Measurements from ENCODE around the gene SLC6A6.

The SLC6A6 gene

DNA sequence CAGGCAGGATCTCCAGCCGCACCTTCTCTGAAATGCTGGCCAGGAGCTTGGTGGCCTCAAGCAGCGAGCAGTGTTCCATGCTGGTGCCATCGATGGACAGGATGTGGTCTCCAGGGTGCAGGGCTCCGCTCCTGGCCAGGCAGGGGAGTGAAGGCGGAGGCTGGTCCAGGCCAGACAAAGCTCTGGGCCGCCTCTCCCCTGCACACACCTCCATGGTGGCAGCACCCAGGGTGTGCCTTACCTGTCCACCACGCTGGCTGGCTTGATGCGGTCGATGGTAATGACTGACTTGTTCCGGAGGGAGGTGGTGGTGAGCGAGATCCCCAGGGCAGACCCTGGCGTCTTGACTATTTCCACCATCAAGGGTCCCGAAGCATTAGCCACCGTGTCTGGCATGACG, 117.7 kb downstream of the SLC6A6 start:
- Histone ChIP-seq H3K9me3 (ENCODE audit: low read length) (no peaks in the 10 kb centered on the region), H3K27ac (ENCODE audit: low read depth, low read length) (no peak overlapping the region), H3K36me3 (ENCODE audit: insufficient read depth, low read length) (no peaks in the 10 kb centered on the region), H3K4me1 (ENCODE audit: insufficient read depth, low read length) (peaks cover 3% of the 10 kb centered on the region), H3K9ac (ENCODE audit: low read length) (no peak overlapping the region), H3K27me3 (ENCODE audit: control insufficient read depth in 1 of 2, insufficient read depth in 2 of 2, low read length in 2 of 2) (no peaks in the 10 kb centered on the region), H3K4me3 (ENCODE audit: low read depth in 1 of 2, low read length in 2 of 2) (no peak overlapping the region)

DNA sequence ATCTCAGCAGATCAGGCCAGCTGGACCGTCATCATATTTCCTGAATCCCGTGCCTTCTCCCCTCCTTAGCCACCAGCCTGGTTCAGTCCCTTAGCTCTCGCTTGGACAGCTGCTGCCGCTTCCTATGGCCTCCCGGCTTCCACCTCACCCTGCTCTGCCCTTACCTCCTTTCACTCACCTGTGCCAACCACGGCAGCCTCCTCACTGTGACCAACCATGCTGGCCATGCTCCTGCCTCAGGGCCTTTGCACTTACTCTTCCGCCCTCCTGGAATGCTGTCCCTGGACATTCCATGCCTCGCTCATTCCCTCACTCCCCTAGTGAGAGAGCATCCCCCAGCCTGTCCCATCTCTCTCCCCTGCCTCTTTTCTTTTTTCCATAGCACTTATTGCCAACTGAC, 118.6 kb downstream of the SLC6A6 start:
- Histone ChIP-seq H3K36me3 (ENCODE audit: insufficient read depth, low read length) (no peaks in the 10 kb centered on the region), H3K4me3 (ENCODE audit: low read depth in 1 of 2, low read length in 2 of 2) (no peak overlapping the region), H3K9me3 (ENCODE audit: low read length) (no peaks in the 10 kb centered on the region), H3K9ac (ENCODE audit: low read length) (no peak overlapping the region), H3K27ac (ENCODE audit: low read depth, low read length) (no peak overlapping the region), H3K27me3 (ENCODE audit: control insufficient read depth in 1 of 2, insufficient read depth in 2 of 2, low read length in 2 of 2) (no peaks in the 10 kb centered on the region), H3K4me1 (ENCODE audit: insufficient read depth, low read length) (peaks cover 10% of the 10 kb centered on the region)

DNA sequence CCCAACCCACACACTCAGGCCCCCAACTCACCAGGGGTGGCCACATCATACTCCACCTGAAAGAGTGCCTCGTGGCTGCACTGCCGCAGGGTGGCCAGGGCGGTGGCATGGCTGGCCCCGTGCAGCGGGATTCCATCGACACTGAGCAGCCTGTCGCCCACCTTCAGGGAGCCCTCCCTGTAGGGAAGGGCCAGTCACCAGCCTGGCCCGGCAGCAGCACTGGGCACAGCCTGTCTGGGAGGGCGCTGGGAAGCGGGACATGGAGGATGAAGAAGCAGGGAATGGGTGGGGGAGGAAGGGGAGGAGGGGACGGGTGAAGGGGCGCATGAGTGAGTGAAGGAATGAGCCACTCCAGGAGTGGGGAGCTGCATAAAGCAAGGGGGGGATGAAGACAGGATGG, 119.2 kb downstream of the SLC6A6 start:
- H3K36me3 ChIP-seq (ENCODE audit: insufficient read depth, low read length) = no peaks in the 10 kb centered on the region
- no peak overlapping the region for H3K4me3 ChIP-seq (ENCODE audit: low read depth in 1 of 2, low read length in 2 of 2)
- no peaks in the 10 kb centered on the region for H3K27me3 ChIP-seq (ENCODE audit: control insufficient read depth in 1 of 2, insufficient read depth in 2 of 2, low read length in 2 of 2)
- H3K27ac ChIP-seq (ENCODE audit: low read depth, low read length) = no peak overlapping the region
- no peaks in the 10 kb centered on the region for H3K9me3 ChIP-seq (ENCODE audit: low read length)
- no peak overlapping the region for H3K9ac ChIP-seq (ENCODE audit: low read length)
- H3K4me1 ChIP-seq (ENCODE audit: insufficient read depth, low read length) = peaks cover 16% of the 10 kb centered on the region

DNA sequence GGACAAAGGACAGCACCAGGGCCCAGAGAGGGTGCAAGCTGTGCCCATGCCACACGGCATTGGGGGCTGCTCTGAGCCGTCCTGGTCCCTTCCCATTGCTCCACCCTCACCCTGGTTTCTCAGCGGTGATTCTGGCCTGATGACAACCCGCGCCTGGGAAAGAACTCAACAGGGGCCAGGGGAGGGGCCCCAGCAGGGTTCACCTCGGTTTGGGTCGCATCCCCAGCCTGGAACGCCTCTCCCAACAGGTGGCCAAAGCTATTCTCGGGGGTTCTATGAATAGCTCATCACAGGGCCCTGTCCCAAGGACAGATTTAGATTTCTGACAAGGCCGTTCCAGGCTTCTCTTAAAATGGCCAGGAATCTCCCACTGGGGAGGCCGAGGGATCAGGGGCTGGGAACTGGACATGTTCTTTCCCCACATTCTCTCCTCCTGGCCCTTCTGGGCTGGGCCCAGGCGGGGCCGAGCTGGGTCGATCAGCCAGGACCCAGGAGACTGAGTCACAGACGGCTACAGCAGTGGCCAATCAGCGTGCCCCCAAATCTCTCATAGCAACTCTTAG, 119.8 kb downstream of the SLC6A6 start:
- peaks cover 19% of the 10 kb centered on the region for H3K4me1 ChIP-seq (ENCODE audit: insufficient read depth, low read length)
- no peak overlapping the region for H3K9ac ChIP-seq (ENCODE audit: low read length)
- no peak overlapping the region for H3K27ac ChIP-seq (ENCODE audit: low read depth, low read length)
- H3K9me3 ChIP-seq (ENCODE audit: low read length) = no peaks in the 10 kb centered on the region
- no peaks in the 10 kb centered on the region for H3K36me3 ChIP-seq (ENCODE audit: insufficient read depth, low read length)
- no peaks in the 10 kb centered on the region for H3K27me3 ChIP-seq (ENCODE audit: control insufficient read depth in 1 of 2, insufficient read depth in 2 of 2, low read length in 2 of 2)
- no peak overlapping the region for H3K4me3 ChIP-seq (ENCODE audit: low read depth in 1 of 2, low read length in 2 of 2)

DNA sequence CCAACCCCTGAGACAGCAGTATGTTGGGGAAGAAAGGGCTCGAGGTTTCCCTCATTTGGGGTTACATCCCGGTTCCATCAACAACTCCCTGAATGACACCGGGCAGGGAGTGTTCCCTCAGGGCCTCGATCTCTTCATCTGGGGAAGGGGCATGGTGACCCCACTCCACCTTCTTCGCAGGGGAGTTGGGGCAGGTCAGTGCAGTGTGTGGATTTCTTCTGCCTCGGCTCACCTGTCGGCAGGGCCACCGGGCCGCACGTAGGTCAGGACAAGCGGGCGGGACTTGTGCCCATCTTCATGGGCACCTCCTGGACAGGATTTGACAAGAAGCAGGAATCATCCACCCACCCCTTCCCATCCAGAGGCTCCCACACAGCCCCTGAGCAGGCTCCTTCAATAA, 120.4 kb downstream of the SLC6A6 start:
- H3K36me3 ChIP-seq (ENCODE audit: insufficient read depth, low read length) = no peaks in the 10 kb centered on the region
- no peak overlapping the region for H3K4me3 ChIP-seq (ENCODE audit: low read depth in 1 of 2, low read length in 2 of 2)
- H3K27me3 ChIP-seq (ENCODE audit: control insufficient read depth in 1 of 2, insufficient read depth in 2 of 2, low read length in 2 of 2) = no peaks in the 10 kb centered on the region
- H3K27ac ChIP-seq (ENCODE audit: low read depth, low read length) = no peak overlapping the region
- H3K4me1 ChIP-seq (ENCODE audit: insufficient read depth, low read length) = peaks cover 19% of the 10 kb centered on the region
- H3K9me3 ChIP-seq (ENCODE audit: low read length) = no peaks in the 10 kb centered on the region
- no peak overlapping the region for H3K9ac ChIP-seq (ENCODE audit: low read length)

DNA sequence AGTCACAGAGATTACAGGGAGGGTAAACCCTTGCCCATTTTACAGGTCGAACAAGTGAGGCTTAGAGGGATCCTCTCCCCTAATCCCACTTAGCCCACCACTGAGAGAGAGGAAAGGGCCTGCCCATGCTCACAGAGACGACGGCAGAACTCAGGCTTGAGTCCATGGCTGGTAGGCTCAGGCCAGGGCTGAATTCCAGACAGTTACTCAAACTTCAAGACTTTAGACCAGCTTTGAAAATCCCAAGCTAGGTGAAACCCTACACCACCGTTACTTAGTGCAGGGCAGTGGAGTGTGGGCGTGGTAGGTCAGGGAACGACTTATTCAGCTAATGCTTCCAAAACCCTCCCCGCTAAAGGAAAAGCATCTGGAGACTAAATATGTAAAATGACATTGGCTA, 121.4 kb downstream of the SLC6A6 start:
- Histone ChIP-seq H3K27ac (ENCODE audit: low read depth, low read length) (no peak overlapping the region), H3K9me3 (ENCODE audit: low read length) (no peaks in the 10 kb centered on the region), H3K9ac (ENCODE audit: low read length) (no peak overlapping the region), H3K4me3 (ENCODE audit: low read depth in 1 of 2, low read length in 2 of 2) (no peak overlapping the region), H3K27me3 (ENCODE audit: control insufficient read depth in 1 of 2, insufficient read depth in 2 of 2, low read length in 2 of 2) (no peaks in the 10 kb centered on the region), H3K4me1 (ENCODE audit: insufficient read depth, low read length) (peaks cover 19% of the 10 kb centered on the region), H3K36me3 (ENCODE audit: insufficient read depth, low read length) (no peaks in the 10 kb centered on the region)

DNA sequence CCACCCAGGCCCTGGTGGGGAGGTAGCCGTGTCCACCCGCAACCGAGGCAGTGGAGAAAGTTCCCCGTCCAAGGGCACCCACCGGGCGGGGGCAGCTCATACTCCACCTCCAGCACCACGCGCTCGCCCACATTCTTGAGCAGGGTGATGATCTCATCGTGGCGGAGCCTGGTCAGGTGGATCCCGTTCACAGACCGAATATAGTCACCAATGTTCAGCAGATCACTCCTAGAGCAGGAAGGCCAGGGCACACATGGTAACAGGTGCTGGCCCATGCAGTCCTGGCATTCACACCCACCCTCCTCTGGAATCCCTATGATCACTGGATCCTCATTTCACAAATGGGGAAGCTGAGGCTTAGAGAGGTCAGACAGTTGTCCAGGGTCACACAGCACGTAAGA, 121.9 kb downstream of the SLC6A6 start:
- H3K27me3 ChIP-seq (ENCODE audit: control insufficient read depth in 1 of 2, insufficient read depth in 2 of 2, low read length in 2 of 2) = no peaks in the 10 kb centered on the region
- H3K4me1 ChIP-seq (ENCODE audit: insufficient read depth, low read length) = peaks cover 19% of the 10 kb centered on the region
- H3K9me3 ChIP-seq (ENCODE audit: low read length) = no peaks in the 10 kb centered on the region
- no peak overlapping the region for H3K4me3 ChIP-seq (ENCODE audit: low read depth in 1 of 2, low read length in 2 of 2)
- no peak overlapping the region for H3K9ac ChIP-seq (ENCODE audit: low read length)
- no peaks in the 10 kb centered on the region for H3K36me3 ChIP-seq (ENCODE audit: insufficient read depth, low read length)
- no peak overlapping the region for H3K27ac ChIP-seq (ENCODE audit: low read depth, low read length)

DNA sequence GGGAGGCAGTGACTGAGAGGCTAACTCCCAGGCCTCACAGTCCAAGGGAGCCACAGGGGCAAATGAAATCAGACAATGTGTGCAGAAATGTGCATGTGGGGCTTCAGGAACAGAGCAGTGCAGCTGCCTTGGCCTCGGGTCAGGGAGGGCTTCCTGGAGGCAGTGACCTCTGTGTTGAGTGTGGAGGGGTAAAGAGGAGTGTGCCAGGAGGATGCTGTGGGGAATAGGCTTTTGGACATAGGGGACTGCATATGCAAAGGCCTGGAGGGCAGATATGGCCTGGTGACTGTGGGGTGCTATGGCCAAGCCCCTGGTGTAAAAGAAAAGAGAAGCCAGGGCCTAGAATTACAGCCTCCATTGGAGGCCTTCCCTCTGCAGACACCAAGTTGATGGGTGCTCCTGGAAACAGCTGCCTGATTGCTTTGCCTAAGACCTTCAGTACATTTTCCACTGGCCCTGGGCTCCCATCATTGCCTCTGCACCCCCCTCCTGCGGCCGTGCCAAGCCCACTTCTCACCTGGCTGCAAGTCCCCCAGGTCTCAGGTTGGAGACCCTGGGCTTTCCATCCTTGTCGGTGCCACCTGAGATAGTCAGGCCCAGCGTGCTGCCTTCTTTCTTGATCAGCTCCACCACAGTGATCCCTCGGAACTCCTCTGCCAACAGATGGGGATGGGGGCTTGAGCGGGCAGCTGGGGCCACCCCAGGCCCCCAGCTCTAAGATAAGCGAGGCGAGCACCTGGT, 122.7 kb downstream of the SLC6A6 start:
- H3K4me1 ChIP-seq (ENCODE audit: insufficient read depth, low read length) = peaks cover 19% of the 10 kb centered on the region
- no peaks in the 10 kb centered on the region for H3K27me3 ChIP-seq (ENCODE audit: control insufficient read depth in 1 of 2, insufficient read depth in 2 of 2, low read length in 2 of 2)
- peak overlapping the region; percentile 27 for H3K27ac ChIP-seq (ENCODE audit: low read depth, low read length)
- no peaks in the 10 kb centered on the region for H3K36me3 ChIP-seq (ENCODE audit: insufficient read depth, low read length)
- no peaks in the 10 kb centered on the region for H3K9me3 ChIP-seq (ENCODE audit: low read length)
- H3K9ac ChIP-seq (ENCODE audit: low read length) = no peak overlapping the region
- H3K4me3 ChIP-seq (ENCODE audit: low read depth in 1 of 2, low read length in 2 of 2) = peak overlapping the region in 1 of 2 donors; percentile 58

DNA sequence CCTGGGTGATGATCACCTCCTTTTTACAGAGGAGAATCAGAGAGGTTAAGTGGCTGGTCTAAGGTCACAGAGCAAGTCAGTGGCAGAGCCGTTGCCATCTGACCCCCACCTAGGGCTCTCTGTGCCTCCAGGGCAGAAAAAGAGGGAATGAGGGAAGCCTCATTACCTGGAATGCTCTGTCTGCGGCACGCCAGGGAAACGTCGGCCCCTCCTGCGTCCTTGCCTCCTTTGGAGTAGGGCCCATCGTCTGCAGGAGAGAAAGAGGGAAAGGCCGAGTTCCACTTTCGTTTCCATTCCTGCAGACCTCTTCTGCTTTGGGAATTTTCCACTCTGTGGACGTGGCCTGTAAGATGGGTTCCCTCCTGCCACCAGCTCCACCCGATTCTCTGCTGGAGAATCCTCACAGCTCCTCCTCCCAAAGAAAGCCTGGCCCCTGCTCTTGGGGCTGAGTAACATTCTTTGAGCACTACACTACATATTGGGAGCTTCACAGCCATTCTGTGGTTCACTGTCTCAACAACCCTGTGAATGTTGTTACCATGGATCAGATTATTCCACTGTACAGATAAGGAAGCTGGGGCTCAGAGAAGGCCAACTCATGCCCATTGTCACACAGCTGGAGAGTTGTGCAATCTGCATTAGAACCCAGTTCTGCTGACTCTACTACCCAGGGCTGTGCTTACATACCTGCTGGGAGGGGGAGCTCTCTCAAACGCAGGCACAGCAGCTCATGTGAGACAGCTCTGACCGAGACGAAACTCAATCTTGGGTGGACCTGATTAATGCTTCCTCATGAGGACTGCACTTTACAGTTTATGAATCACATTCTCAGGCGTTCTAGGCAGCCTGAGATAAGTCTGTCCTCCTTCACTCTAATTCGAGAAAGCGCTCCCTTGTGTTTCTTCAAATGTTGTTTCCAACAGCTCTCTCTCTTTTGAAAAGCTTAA, 123.6 kb downstream of the SLC6A6 start:
- Histone ChIP-seq H3K36me3 (ENCODE audit: insufficient read depth, low read length) (no peaks in the 10 kb centered on the region), H3K27ac (ENCODE audit: low read depth, low read length) (peak overlapping the region; percentile 27), H3K4me3 (ENCODE audit: low read depth in 1 of 2, low read length in 2 of 2) (peak overlapping the region in 1 of 2 donors; percentile 58), H3K4me1 (ENCODE audit: insufficient read depth, low read length) (peaks cover 19% of the 10 kb centered on the region), H3K9me3 (ENCODE audit: low read length) (no peaks in the 10 kb centered on the region), H3K27me3 (ENCODE audit: control insufficient read depth in 1 of 2, insufficient read depth in 2 of 2, low read length in 2 of 2) (no peaks in the 10 kb centered on the region), H3K9ac (ENCODE audit: low read length) (peak overlapping the region; percentile 25)

DNA sequence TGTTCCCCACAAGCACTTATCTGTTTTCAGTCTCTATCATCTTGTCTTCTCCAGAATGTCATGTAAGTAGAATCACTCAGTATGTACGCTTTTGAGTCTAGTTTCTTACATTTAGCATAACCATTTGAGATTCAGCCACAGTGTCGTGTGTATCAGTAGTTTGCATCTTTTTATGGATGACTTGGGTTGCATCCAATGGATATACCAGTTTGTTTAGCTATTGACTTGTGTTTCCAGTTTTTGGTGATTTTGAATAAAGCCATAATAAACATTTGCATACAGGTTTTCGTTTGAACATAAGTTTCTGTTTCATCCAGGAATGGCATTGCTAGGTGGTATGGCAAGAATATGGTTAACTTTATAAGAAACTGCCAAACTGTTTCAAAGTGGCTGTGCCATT, 125.7 kb downstream of the SLC6A6 start:
- no peak overlapping the region for H3K9ac ChIP-seq (ENCODE audit: low read length)
- no peak overlapping the region for H3K4me3 ChIP-seq (ENCODE audit: low read depth in 1 of 2, low read length in 2 of 2)
- no peaks in the 10 kb centered on the region for H3K36me3 ChIP-seq (ENCODE audit: insufficient read depth, low read length)
- no peak overlapping the region for H3K27ac ChIP-seq (ENCODE audit: low read depth, low read length)
- no peaks in the 10 kb centered on the region for H3K9me3 ChIP-seq (ENCODE audit: low read length)
- no peaks in the 10 kb centered on the region for H3K27me3 ChIP-seq (ENCODE audit: control insufficient read depth in 1 of 2, insufficient read depth in 2 of 2, low read length in 2 of 2)
- peaks cover 25% of the 10 kb centered on the region for H3K4me1 ChIP-seq (ENCODE audit: insufficient read depth, low read length)

DNA sequence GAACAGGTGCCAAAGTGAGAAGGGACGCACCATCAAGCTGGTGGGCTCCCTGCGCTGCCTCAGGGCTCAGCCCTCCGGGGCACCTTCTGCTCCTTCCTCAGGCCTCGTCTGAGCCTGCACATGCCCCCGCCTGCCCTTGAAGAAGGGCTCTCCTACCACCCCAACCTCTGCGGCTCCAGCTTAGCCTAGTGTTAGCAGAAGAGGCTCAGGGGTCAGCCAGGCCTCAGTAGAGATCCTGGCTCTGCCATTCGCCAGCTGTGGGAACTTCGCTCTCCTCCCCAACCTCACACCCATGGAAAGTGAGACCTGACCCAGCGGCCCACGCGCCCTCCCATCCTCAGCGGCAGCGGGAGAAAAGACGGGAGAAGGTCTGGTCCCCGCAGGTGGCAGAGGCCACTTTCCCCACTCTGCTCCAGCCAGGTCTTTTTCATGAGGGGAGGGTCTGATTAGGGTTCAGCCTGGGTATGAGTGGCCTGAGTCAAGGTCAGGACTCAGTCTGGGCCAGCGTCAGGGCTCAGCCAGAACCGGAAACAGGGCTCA, 129.5 kb downstream of the SLC6A6 start:
- Histone ChIP-seq H3K27me3 (ENCODE audit: control insufficient read depth in 1 of 2, insufficient read depth in 2 of 2, low read length in 2 of 2) (no peaks in the 10 kb centered on the region), H3K36me3 (ENCODE audit: insufficient read depth, low read length) (no peaks in the 10 kb centered on the region), H3K27ac (ENCODE audit: low read depth, low read length) (no peak overlapping the region), H3K4me1 (ENCODE audit: insufficient read depth, low read length) (peaks cover 6% of the 10 kb centered on the region), H3K4me3 (ENCODE audit: low read depth in 1 of 2, low read length in 2 of 2) (no peak overlapping the region), H3K9ac (ENCODE audit: low read length) (no peak overlapping the region), H3K9me3 (ENCODE audit: low read length) (no peaks in the 10 kb centered on the region)

Measured in muscle layer of colon (tissue), 2 donors.